ENCODE data around the gene TSEN54.

- TF ChIP-seq EZH2phosphoT487 (IDR thresholded peaks at IDR 0.05; ENCODE audit: low read depth, severe bottlenecking, unreplicated experiment) (no peak), CTCF (IDR thresholded peaks at IDR 0.05; ENCODE audit: poor library complexity) (no peak), EZH2 (IDR thresholded peaks at IDR 0.05; ENCODE audit: borderline replicate concordance) (no peak)
These were observed 1.9 kb upstream of the TSEN54 start for GRCh38 chr17:75514299-75514918.

All from hepatocyte (in vitro differentiated cells).